Liver (tissue), 9 donors: Measurements from ENCODE around the gene SKAP2. TPM values are rescaled to one million over a fixed set of nuclear protein-coding genes. Genes with fewer than 3 reads are reported as not detected.

Experiments used
- DNase-seq: peaks from one replicate; pipeline ENCODE4 v3.0.0-alpha.2; 2017; ENCODE audit warnings: low spot score
- H3K27ac ChIP-seq, 2 donors: one replicate each; pipeline ENCODE4 v1.7.0; 2013; ENCODE audit warnings: inconsistent platforms in 2 of 2, low read length in 2 of 2, control low read depth in 1 of 2, low read depth in 1 of 2, mild to moderate bottlenecking in 1 of 2
- H3K27me3 ChIP-seq, 4 donors: one replicate each; pipeline versions ENCODE4 v1.6.1 to v1.7.0; 2013; ENCODE audit warnings: low read length in 3 of 4, inconsistent platforms in 1 of 4, mild to moderate bottlenecking in 1 of 4, moderate library complexity in 1 of 4; ENCODE audit not compliant: control insufficient read depth in 4 of 4, insufficient read depth in 4 of 4
- H3K36me3 ChIP-seq, 4 donors: one replicate each; pipeline versions ENCODE4 v1.6.1 to v1.7.0; 2013; ENCODE audit warnings: low read length in 3 of 4, mild to moderate bottlenecking in 3 of 4, low read depth in 1 of 4, moderate library complexity in 1 of 4; ENCODE audit not compliant: control insufficient read depth in 4 of 4, insufficient read depth in 3 of 4
- H3K4me1 ChIP-seq, 4 donors: one replicate each; pipeline versions ENCODE4 v1.6.1 to v1.7.0; 2013; ENCODE audit warnings: low read length in 3 of 4, mild to moderate bottlenecking in 3 of 4, moderate library complexity in 1 of 4; ENCODE audit not compliant: control insufficient read depth in 4 of 4, insufficient read depth in 4 of 4
- H3K4me3 ChIP-seq, 3 donors: one replicate each; pipeline versions ENCODE4 v1.6.1 to v1.7.0; 2013; ENCODE audit warnings: low read length in 3 of 3, control low read depth in 1 of 3, low read depth in 1 of 3, mild to moderate bottlenecking in 1 of 3
- H3K9ac ChIP-seq, 2 donors: one replicate each; pipeline ENCODE4 v1.7.0; 2013; ENCODE audit warnings: low read length in 2 of 2, mild to moderate bottlenecking in 2 of 2, moderate library complexity in 2 of 2, control low read depth in 1 of 2, low read depth in 1 of 2
- H3K9me3 ChIP-seq, 4 donors: one replicate each; pipeline versions ENCODE4 v1.6.1 to v1.7.0; 2013; ENCODE audit warnings: low read length in 3 of 4; ENCODE audit not compliant: control insufficient read depth in 4 of 4
- ATF3 ChIP-seq: IDR thresholded peaks from 2 replicates; pipeline ENCODE4 v1.6.1; 2016; ENCODE audit warnings: antibody characterized with exemption
- EGR1 ChIP-seq, 2 donors: IDR thresholded peaks; 2 replicates each; pipeline ENCODE4 v1.6.1; 2016 to 2018; ENCODE audit warnings: antibody characterized with exemption in 2 of 2, low read depth in 2 of 2
- FOXA1 ChIP-seq: IDR thresholded peaks from 2 replicates; pipeline ENCODE4 v1.6.1; 2016; ENCODE audit warnings: antibody characterized with exemption
- FOXA2 ChIP-seq: IDR thresholded peaks from 2 replicates; pipeline ENCODE4 v1.6.1; 2016; ENCODE audit warnings: antibody characterized with exemption
- GABPA ChIP-seq, 2 donors: IDR thresholded peaks in 1 of 2; conservative IDR thresholded peaks in 1 of 2; 2 replicates each; pipeline ENCODE4 v1.6.1; 2016; ENCODE audit warnings: antibody characterized with exemption in 2 of 2, mild to moderate bottlenecking in 1 of 2, moderate library complexity in 1 of 2
- HNF4A ChIP-seq, 2 donors: conservative IDR thresholded peaks; 2 replicates each; pipeline ENCODE4 v1.6.1; 2016; ENCODE audit warnings: antibody characterized with exemption in 2 of 2, mild to moderate bottlenecking in 2 of 2
- HNF4G ChIP-seq: IDR thresholded peaks from 2 replicates; pipeline ENCODE4 v1.6.1; 2016; ENCODE audit warnings: antibody characterized with exemption
- JUND ChIP-seq, 2 donors: IDR thresholded peaks; 2 replicates each; pipeline ENCODE4 v1.6.1; 2016; ENCODE audit warnings: antibody characterized with exemption in 2 of 2
- NR2F2 ChIP-seq: IDR thresholded peaks from 2 replicates; pipeline ENCODE4 v1.6.1; 2016; ENCODE audit warnings: antibody characterized with exemption
- RAD21 ChIP-seq, 2 donors: IDR thresholded peaks; 2 replicates each; pipeline ENCODE4 v1.6.1; 2016; ENCODE audit warnings: antibody characterized with exemption in 2 of 2, mild to moderate bottlenecking in 2 of 2
- REST ChIP-seq: IDR thresholded peaks from 2 replicates; pipeline ENCODE4 v1.6.1; 2016; ENCODE audit warnings: antibody characterized with exemption, mild to moderate bottlenecking
- SP1 ChIP-seq: IDR thresholded peaks from 2 replicates; pipeline ENCODE4 v1.6.1; 2018; ENCODE audit warnings: antibody characterized with exemption, mild to moderate bottlenecking
- TAF1 ChIP-seq: conservative IDR thresholded peaks from 2 replicates; pipeline ENCODE4 v1.6.1; 2016; ENCODE audit warnings: antibody characterized with exemption, mild to moderate bottlenecking
- YY1 ChIP-seq: IDR thresholded peaks from 2 replicates; pipeline ENCODE4 v1.6.1; 2016; ENCODE audit warnings: antibody characterized with exemption, mild to moderate bottlenecking
- WGBS: extraction: QIAGEN DNeasy Blood & Tissue Kit; methylation state at CpG from one replicate; pipeline ENCODE4 v1.1.7; 2013; 5-methylcytosine and 5-hydroxymethylcytosine counted together
- polyA plus RNA-seq, 2 donors: library from polyadenylated mRNA; stranded (reverse) in 1 of 2; unstranded in 1 of 2; fragments of 200-250 nt in 1 of 2; fragments of >200 nt in 1 of 2; fragmentation: Nextera tagmentation in 1 of 2; extraction: Ambion mirVana in 1 of 2; gene quantifications; one replicate each; pipeline versions ENCODE4 v1.2.1 to v1.2.3, GENCODE V29; 2013 to 2015
- total RNA-seq, 2 donors: library from RNA; depleted of rRNA; stranded (reverse); fragments of >200 nt; gene quantifications; one replicate each; pipeline ENCODE4 v1.2.3, GENCODE V29; 2014
- TF ChIP-seq, protein P1 (sequence below): IDR thresholded peaks from 2 replicates; pipeline ENCODE4 v1.6.1; 2016; ENCODE audit warnings: antibody characterized with exemption
- TF ChIP-seq, protein P2 (sequence below): fragments of 150-350 bp; IDR thresholded peaks from 2 replicates; pipeline ENCODE4 v1.5.1; 2017; ENCODE audit warnings: improper control_type of control experiment, low read depth, low read length; ENCODE audit not compliant: missing input control
- TF ChIP-seq, protein P3 (sequence below): IDR thresholded peaks from 2 replicates; pipeline ENCODE4 v1.6.1; 2016; ENCODE audit warnings: antibody characterized with exemption
- donor health status: healthy.
- donor health status: healthy.
- donor health status: healthy.
- donor health status: healthy.
- donor health status: healthy.

Gene SKAP2
- total and polyA plus RNA-seq, 4 donors, result 3.4 to 9.2 (median 5.1) TPM

DNA sequence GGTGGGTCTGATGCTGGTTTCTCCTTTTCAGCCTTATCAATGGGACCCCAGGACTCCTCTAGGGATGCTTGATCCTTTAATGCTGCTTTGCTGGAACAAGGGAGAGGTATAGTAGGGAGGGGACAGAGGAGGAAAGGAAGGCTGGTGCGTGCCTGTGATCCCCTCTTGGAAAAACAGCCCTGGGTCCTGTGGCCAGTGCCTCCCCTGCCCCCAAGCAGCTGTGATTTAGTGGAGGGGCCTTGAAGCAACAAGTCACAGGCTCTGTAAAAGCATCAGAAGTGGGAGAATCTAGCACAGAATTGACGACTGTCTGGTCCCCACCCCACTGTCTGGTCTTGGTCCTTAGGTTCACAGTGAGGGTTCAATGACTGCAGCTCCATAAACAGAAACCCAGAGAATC lies 237.7 kb downstream of the SKAP2 start:
- Histone ChIP-seq H3K9me3 (no peaks in the 10 kb centered on the region), H3K27me3 (no peaks in the 10 kb centered on the region), H3K4me3 (no peak overlapping the region), H3K4me1 (no peaks in the 10 kb centered on the region), H3K36me3 (no peaks in the 10 kb centered on the region), H3K9ac (no peak overlapping the region), H3K27ac (no peak overlapping the region)
- 88% methylated on average over 2 of the region's 2 CpGs for WGBS
- TF ChIP-seq, protein P1, sequence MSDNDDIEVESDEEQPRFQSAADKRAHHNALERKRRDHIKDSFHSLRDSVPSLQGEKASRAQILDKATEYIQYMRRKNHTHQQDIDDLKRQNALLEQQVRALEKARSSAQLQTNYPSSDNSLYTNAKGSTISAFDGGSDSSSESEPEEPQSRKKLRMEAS, result no peak
- no peak for TF ChIP-seq REST
- TF ChIP-seq ATF3, result no peak
- TF ChIP-seq, protein P2, sequence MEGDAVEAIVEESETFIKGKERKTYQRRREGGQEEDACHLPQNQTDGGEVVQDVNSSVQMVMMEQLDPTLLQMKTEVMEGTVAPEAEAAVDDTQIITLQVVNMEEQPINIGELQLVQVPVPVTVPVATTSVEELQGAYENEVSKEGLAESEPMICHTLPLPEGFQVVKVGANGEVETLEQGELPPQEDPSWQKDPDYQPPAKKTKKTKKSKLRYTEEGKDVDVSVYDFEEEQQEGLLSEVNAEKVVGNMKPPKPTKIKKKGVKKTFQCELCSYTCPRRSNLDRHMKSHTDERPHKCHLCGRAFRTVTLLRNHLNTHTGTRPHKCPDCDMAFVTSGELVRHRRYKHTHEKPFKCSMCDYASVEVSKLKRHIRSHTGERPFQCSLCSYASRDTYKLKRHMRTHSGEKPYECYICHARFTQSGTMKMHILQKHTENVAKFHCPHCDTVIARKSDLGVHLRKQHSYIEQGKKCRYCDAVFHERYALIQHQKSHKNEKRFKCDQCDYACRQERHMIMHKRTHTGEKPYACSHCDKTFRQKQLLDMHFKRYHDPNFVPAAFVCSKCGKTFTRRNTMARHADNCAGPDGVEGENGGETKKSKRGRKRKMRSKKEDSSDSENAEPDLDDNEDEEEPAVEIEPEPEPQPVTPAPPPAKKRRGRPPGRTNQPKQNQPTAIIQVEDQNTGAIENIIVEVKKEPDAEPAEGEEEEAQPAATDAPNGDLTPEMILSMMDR, result no peak
- no peak for TF ChIP-seq HNF4A (conservative IDR thresholded peaks at IDR 0.05)
- no peak for TF ChIP-seq JUND (IDR thresholded peaks at IDR 0.05)
- no peak for TF ChIP-seq NR2F2
- TF ChIP-seq EGR1 (IDR thresholded peaks at IDR 0.05; ENCODE audit: low read depth in 2 of 2), result no peak
- TF ChIP-seq HNF4G, result no peak
- TF ChIP-seq, protein P3, sequence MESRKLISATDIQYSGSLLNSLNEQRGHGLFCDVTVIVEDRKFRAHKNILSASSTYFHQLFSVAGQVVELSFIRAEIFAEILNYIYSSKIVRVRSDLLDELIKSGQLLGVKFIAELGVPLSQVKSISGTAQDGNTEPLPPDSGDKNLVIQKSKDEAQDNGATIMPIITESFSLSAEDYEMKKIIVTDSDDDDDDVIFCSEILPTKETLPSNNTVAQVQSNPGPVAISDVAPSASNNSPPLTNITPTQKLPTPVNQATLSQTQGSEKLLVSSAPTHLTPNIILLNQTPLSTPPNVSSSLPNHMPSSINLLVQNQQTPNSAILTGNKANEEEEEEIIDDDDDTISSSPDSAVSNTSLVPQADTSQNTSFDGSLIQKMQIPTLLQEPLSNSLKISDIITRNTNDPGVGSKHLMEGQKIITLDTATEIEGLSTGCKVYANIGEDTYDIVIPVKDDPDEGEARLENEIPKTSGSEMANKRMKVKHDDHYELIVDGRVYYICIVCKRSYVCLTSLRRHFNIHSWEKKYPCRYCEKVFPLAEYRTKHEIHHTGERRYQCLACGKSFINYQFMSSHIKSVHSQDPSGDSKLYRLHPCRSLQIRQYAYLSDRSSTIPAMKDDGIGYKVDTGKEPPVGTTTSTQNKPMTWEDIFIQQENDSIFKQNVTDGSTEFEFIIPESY, result no peak
- no peak for TF ChIP-seq FOXA2
- no peak for TF ChIP-seq TAF1
- no peak for TF ChIP-seq RAD21 (IDR thresholded peaks at IDR 0.05)
- no peak for TF ChIP-seq GABPA (IDR thresholded peaks at IDR 0.05 in 1 of 2, conservative IDR thresholded peaks at IDR 0.05 in 1 of 2)
- TF ChIP-seq SP1, result no peak
- no peak for TF ChIP-seq FOXA1
- no peak for DNase-seq

DNA sequence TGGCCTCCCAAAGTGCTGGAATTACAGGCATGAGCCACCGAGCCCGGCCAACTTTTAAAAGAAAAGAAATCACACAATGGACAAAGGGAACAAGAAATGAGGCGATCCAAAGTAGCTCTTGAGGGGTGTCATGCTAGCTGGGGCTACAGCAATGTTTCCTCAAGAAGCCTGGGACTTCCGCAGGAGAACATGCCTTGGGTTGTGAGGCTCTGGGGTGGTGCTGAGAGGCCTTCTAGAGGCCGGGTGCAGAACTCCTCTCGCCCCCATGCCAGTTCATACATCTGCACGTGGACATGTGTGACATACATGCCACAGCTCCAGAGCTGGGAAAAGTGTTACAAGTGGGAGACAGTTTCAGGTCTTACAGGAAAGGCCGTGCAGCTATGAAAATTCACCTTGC lies 238.2 kb downstream of the SKAP2 start:
- 94% methylated on average over 8 of the region's 8 CpGs for WGBS
- no peaks in the 10 kb centered on the region for H3K4me1 ChIP-seq
- no peaks in the 10 kb centered on the region for H3K27me3 ChIP-seq
- no peak for DNase-seq
- no peak overlapping the region for H3K9ac ChIP-seq
- H3K27ac ChIP-seq, result no peak overlapping the region
- no peaks in the 10 kb centered on the region for H3K36me3 ChIP-seq
- no peaks in the 10 kb centered on the region for H3K9me3 ChIP-seq
- no peak overlapping the region for H3K4me3 ChIP-seq
- TF ChIP-seq HNF4A (conservative IDR thresholded peaks at IDR 0.05) (no peak), REST (no peak), FOXA1 (no peak), YY1 (no peak), TAF1 (no peak), NR2F2 (no peak), FOXA2 (no peak), EGR1 (IDR thresholded peaks at IDR 0.05; ENCODE audit: low read depth in 2 of 2) (no peak), JUND (IDR thresholded peaks at IDR 0.05) (no peak)
- TF ChIP-seq, protein P2, result no peak
